Measurements from ENCODE around the gene FAM168A. TPM values are rescaled to one million over a fixed set of nuclear protein-coding genes. Genes with fewer than 3 reads are reported as not detected.

The FAM168A gene
- total and polyA plus RNA-seq, 9 of the 15 experiments (the other 6 are each of a cell fraction or from before 2014, with no cell fraction given), result 0.44 to 7.2 (median 2.9) TPM

- no TSS peak for BruUV-seq (replicated peaks)
- FAIRE-seq (no peak), DNase-seq (ENCODE audit: extremely low read depth in 1 of 4, low spot score in 3 of 4) (no peak), ATAC-seq (no peak)
- intact Hi-C loops (cut with micrococcal nuclease) (no loop called here), in situ Hi-C loops (cut with MboI) (no loop called here)
- no peak overlapping the region for H3K4me2 ChIP-seq (ENCODE audit: insufficient read depth, low read length)
- no peak overlapping the region for H3K4me3 ChIP-seq
- H3K36me3 ChIP-seq (ENCODE audit: control insufficient read depth, insufficient read depth, low read length), result no peaks in the 10 kb centered on the region
- H3K4me1 ChIP-seq (replicated peaks in 1 of 2; ENCODE audit: control insufficient read depth in 2 of 2, insufficient read depth in 2 of 2, low read length in 2 of 2), result no peaks in the 10 kb centered on the region
- H3K9me3 ChIP-seq (replicated peaks; ENCODE audit: control insufficient read depth, insufficient read depth, low read depth, low read length), result no peaks in the 10 kb centered on the region; the same call in 1 of the 2 replicates
- WGBS (ENCODE audit: insufficient coverage, low coverage, missing lambda C conversion rate), result 0% methylated on average over 5 of the region's 6 CpGs
- H4K20me1 ChIP-seq (replicated peaks; ENCODE audit: control insufficient read depth, insufficient read depth, low read length), result no peaks in the 10 kb centered on the region
- ChIA-PET CTCF (ENCODE audit: low intra/inter-chr PET ratio) (no interaction called here), POLR2A (interaction anchor here (0.7 kb wide), 1 partner anchor 17 kb away, joined by 6 read pairs; no protein-coding TSS in a partner anchor)
- H3K27ac ChIP-seq (ENCODE audit: extremely low read depth, low read depth, low read length), result no peak overlapping the region
- TF ChIP-seq HNRNPK (IDR thresholded peaks at IDR 0.05; ENCODE audit: low read depth, low read length, poor library complexity, severe bottlenecking) (no peak), PPARD (CRISPR knock-in tag; IDR thresholded peaks at IDR 0.05) (no peak), NUFIP1 (IDR thresholded peaks at IDR 0.05; ENCODE audit: partially characterized antibody) (no peak), KDM4B (IDR thresholded peaks at IDR 0.05; ENCODE audit: borderline replicate concordance in 2 of 2, low read depth in 1 of 2) (no peak), ETV6 (IDR thresholded peaks at IDR 0.05; ENCODE audit: borderline replicate concordance in 1 of 2, low read depth in 2 of 2, low read length in 1 of 2) (no peak), ETV6 (CRISPR knock-in tag; IDR thresholded peaks at IDR 0.05; ENCODE audit: borderline replicate concordance) (no peak), MXD1 (CRISPR knock-in tag; IDR thresholded peaks at IDR 0.05; ENCODE audit: borderline replicate concordance, poor library complexity, severe bottlenecking) (no peak), SRSF9 (IDR thresholded peaks at IDR 0.05; ENCODE audit: borderline replicate concordance, low read depth, low read length) (no peak), SMAD3 (CRISPR knock-in tag; conservative IDR thresholded peaks at IDR 0.05) (no peak), CTCF (IDR thresholded peaks at IDR 0.05 in 2 of 3, conservative IDR thresholded peaks at IDR 0.05 in 1 of 3; ENCODE audit: insufficient read depth in 2 of 3, low read depth in 1 of 3, low read length in 3 of 3) (no peak), CHCHD3 (CRISPR knock-in tag; IDR thresholded peaks at IDR 0.05) (no peak), EWSR1 (IDR thresholded peaks at IDR 0.05; ENCODE audit: borderline replicate concordance, low read depth, partially characterized antibody) (no peak), ZNF717 (CRISPR knock-in tag; IDR thresholded peaks at IDR 0.05) (no peak)
- H2AFZ ChIP-seq (ENCODE audit: low read depth, low read length), result no peak overlapping the region
- H3K27me3 ChIP-seq (ENCODE audit: control insufficient read depth in 2 of 2, insufficient read depth in 2 of 2, low read length in 2 of 2), result peaks cover 0 to 2% of the 10 kb centered on the region in 2 experiments; a peak in 2 of 5 replicates
- no peaks in the 10 kb centered on the region for H3K9me1 ChIP-seq (ENCODE audit: control insufficient read depth, insufficient read depth, low read length)
- no peak overlapping the region for H3K9ac ChIP-seq (ENCODE audit: insufficient read depth in 1 of 2, low read depth in 2 of 2, low read length in 2 of 2)
- no peaks in the 10 kb centered on the region for H3K79me2 ChIP-seq (ENCODE audit: control insufficient read depth, insufficient read depth, low read length)
Measured at GRCh38 chr11:73498343-73498742, 99.6 kb downstream of the FAM168A start.
